GM21619 (cell line): ENCODE measurements around the gene CCDC169.
"Not testable (repeated sequence)": the region's sequence is repeated elsewhere in the genome, so short reads cannot be mapped to it uniquely, and the experiment has no call there.

Experiments
- ATAC-seq: cut with Tn5 transposase; IDR thresholded peaks from one replicate; pipeline ENCODE4 v1.9.1; 2021; ENCODE audit not compliant: unreplicated experiment

The CCDC169 gene

GRCh38 chr13:36319793-36320192, 22.2 kb upstream of the CCDC169 start:
- not testable (repeated sequence) for ATAC-seq

- no peak for ATAC-seq
Observed at GRCh38 chr13:36313047-36313969, 15.7 kb upstream of the CCDC169 start.

- ATAC-seq, result no peak
Observed at GRCh38 chr13:36310417-36311108, 12.9 kb upstream of the CCDC169 start.

- ATAC-seq, result no peak
Observed at GRCh38 chr13:36302289-36302688, 4.7 kb upstream of the CCDC169 start.

GRCh38 chr13:36299469-36299868, 1.9 kb upstream of the CCDC169 start:
- ATAC-seq, result not testable (repeated sequence)

- no peak for ATAC-seq
Observed at GRCh38 chr13:36298535-36299068, 988 bp upstream of the CCDC169 start.

GRCh38 chr13:36294096-36294495, 3.5 kb downstream of the CCDC169 start:
- ATAC-seq, result no peak

GRCh38 chr13:36293497-36293896, 4.1 kb downstream of the CCDC169 start:
- ATAC-seq, result no peak

GRCh38 chr13:36288794-36289391, 8.7 kb downstream of the CCDC169 start:
- no peak for ATAC-seq

GRCh38 chr13:36286006-36286405, 11.6 kb downstream of the CCDC169 start:
- no peak for ATAC-seq

GRCh38 chr13:36282821-36283432, 14.7 kb downstream of the CCDC169 start:
- ATAC-seq, result no peak

- ATAC-seq, result no peak
Observed at GRCh38 chr13:36275190-36276002, 22.2 kb downstream of the CCDC169 start.

- ATAC-seq, result no peak
Observed at GRCh38 chr13:36273431-36273830, 24.2 kb downstream of the CCDC169 start.

GRCh38 chr13:36261976-36262375, 35.6 kb downstream of the CCDC169 start:
- no peak for ATAC-seq

- no peak for ATAC-seq
Observed at GRCh38 chr13:36261011-36261410, 36.6 kb downstream of the CCDC169 start.

GRCh38 chr13:36259361-36260137, 38.1 kb downstream of the CCDC169 start:
- ATAC-seq, result no peak

GRCh38 chr13:36258831-36259230, 38.8 kb downstream of the CCDC169 start:
- ATAC-seq, result no peak

GRCh38 chr13:36251526-36251925, 46.1 kb downstream of the CCDC169 start:
- ATAC-seq, result no peak

- ATAC-seq, result no peak
Observed at GRCh38 chr13:36251017-36251416, 46.6 kb downstream of the CCDC169 start.
